ENCODE data around the gene TBL1Y. TPM values are rescaled to one million over a fixed set of nuclear protein-coding genes. Genes with fewer than 3 reads are reported as not detected.

Gene TBL1Y
- not detected in 2 replicates for total RNA-seq

DNA sequence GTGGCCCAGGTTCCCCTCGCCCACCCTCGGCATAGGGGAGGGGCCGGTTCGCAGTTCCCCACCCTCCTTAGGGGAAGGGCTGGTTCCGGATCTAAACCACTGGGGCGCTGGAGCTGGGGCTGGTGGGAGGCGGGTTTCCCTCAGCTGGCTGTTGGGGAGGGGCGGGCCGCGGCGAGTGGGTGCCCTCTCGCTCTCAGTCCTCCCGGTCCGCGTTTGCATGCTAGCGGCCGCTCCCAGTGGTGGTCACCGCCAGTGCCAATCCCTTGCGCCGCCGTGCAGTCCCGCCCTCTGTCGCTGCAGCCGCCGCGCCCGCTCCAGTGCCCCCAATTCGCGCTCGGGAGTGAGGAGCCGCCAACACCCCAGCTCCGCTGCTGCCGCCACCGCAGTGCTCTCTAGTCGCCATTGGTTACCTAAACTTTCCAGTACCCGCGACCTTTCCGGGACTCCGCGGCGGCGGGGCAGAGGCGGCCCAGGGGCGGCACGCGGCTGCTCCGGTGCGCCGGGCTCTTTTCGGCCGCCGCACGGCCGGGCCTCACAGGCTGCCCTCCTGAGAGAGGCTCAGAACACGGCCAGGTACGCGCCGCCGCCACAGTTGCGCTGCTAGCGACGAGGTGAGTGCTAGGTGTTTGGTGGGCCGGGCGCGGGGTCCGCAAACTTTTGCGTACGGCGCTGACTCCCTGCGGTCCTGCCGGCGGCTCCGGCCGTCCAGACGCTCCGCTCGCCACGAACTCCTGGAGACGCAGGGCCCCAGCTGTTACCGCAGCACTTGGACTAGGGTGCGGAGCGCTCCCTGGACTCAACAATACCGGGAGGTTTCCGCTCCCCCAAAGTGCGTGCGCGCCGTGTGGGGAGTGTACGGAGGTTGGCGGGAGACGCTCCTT lies at the start of gene TBL1Y:
Gene TBL1Y, plus strand, starts transcription at position 326 of the 881 bp plus-strand sequence. CDS start 114,388 bp downstream, outside the sequence.

DNA sequence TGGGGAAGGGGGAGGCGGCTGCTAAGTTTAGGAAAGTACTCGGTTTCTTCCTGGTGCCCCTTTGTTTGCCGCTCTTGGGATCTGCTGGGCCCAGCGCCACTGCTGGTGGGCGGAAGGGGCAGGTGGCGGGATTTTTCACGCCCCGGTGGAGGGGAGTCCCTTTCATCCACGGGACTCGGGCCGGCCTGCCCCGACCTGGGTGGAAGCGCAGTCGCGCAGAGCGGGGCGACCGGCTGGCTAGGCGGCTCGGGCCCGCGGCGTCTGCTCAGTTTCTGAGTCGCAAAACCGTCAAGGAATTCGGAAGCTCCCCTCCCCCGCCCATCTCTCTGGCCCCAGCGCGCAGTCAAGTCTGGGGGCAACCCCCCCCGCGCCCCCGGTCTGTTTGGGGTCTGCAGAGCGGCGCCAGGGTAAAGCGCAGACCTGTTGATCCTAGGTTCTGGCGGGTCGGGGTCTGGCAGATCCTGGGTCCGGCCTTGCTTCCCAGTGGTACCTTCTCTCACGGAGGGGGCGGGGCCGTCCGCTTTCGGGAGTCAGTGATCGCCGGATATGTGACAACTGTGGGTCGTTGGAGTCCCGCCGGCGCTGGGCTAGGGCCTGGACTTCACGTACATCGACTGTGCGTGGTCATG lies 870 bp downstream of the TBL1Y start, which contains the start of gene AMELY:
Gene AMELY, minus strand, starts transcription at position 500 of the 629 bp plus-strand sequence. CDS start 39,144 bp downstream, outside the sequence.

Other genes with a start within 250 kb of the TBL1Y start
- not detected in 2 replicates for gene AMELY, start 1.1 kb downstream of the TBL1Y start, total RNA-seq